K562 (cell line): ENCODE results near the gene GALNT12. TPM values are rescaled to one million over a fixed set of nuclear protein-coding genes. Genes with fewer than 3 reads are reported as not detected.

Source experiments
- ARHGAP35 ChIP-seq: fragments of 450-650 bp; IDR thresholded peaks from 2 replicates; pipeline ENCODE4 v1.6.1; 2018; ENCODE audit not compliant: partially characterized antibody
- CBX3 ChIP-seq, 2 experiments: IDR thresholded peaks; 1 replicate in 1 of 2; 2 replicates in 1 of 2; pipeline ENCODE4 v1.6.1; 2012; ENCODE audit warnings: inconsistent platforms in 2 of 2, low read length in 2 of 2, borderline replicate concordance in 1 of 2, control low read depth in 1 of 2
- CREB3 ChIP-seq: fragments of 450-650 bp; conservative IDR thresholded peaks from 2 replicates; pipeline ENCODE4 v1.6.1; 2016; ENCODE audit warnings: missing genetic modification characterization, low read depth, mild to moderate bottlenecking, missing compliant biosample characterization, moderate library complexity
- GABPA ChIP-seq: fragments of 200-800 bp; sonication (Bioruptor generic); conservative IDR thresholded peaks from 2 replicates; pipeline ENCODE4 v1.6.1; 2016; ENCODE audit warnings: low read depth, missing genetic modification characterization, missing compliant biosample characterization
- GABPB1 ChIP-seq: sonication (generic); formaldehyde crosslinking; IDR thresholded peaks from 2 replicates; pipeline ENCODE4 v1.8.0; 2022; ENCODE audit warnings: mild to moderate bottlenecking, missing genetic modification reagents
- KAT7 ChIP-seq: sonication (generic); formaldehyde crosslinking; IDR thresholded peaks from 2 replicates; pipeline ENCODE4 v1.8.0; 2022; ENCODE audit warnings: missing genetic modification reagents, mild to moderate bottlenecking, borderline replicate concordance
- KLF16 ChIP-seq: IDR thresholded peaks from 2 replicates; pipeline ENCODE4 v1.6.1; 2016; ENCODE audit warnings: antibody characterized with exemption
- MTF1 ChIP-seq: fragments of 250-450 bp; sonication (Bioruptor Pico); IDR thresholded peaks from 2 replicates; pipeline ENCODE4 v1.9.0; 2021; ENCODE audit warnings: moderate library complexity, mild to moderate bottlenecking, inconsistent platforms, borderline replicate concordance
- NR3C1 ChIP-seq: sonication (generic); formaldehyde crosslinking; IDR thresholded peaks from 2 replicates; pipeline ENCODE4 v1.8.1; 2022; ENCODE audit warnings: missing genetic modification reagents
- SREBF2 ChIP-seq: sonication (generic); formaldehyde crosslinking; IDR thresholded peaks from 2 replicates; pipeline ENCODE4 v1.4.0; 2020; ENCODE audit warnings: mild to moderate bottlenecking, missing genetic modification reagents
- TBP ChIP-seq: optimal IDR thresholded peaks from 2 replicates; pipeline ENCODE3; 2011; ENCODE audit warnings: low read depth, low read length, improper control_type of control experiment
- THAP12 ChIP-seq: fragments of 250-450 bp; sonication (Bioruptor Pico); IDR thresholded peaks from 2 replicates; pipeline ENCODE4 v1.9.0; 2021; ENCODE audit warnings: mild to moderate bottlenecking, inconsistent platforms
- ZBTB1 ChIP-seq: sonication (generic); formaldehyde crosslinking; IDR thresholded peaks from 2 replicates; pipeline ENCODE4 v1.8.1; 2023; ENCODE audit warnings: missing genetic modification reagents, low read depth, mild to moderate bottlenecking, borderline replicate concordance
- ZNF175 ChIP-seq: fragments of 200-800 bp; sonication (Bioruptor generic); IDR thresholded peaks from 2 replicates; pipeline ENCODE4 v1.6.1; 2016; ENCODE audit warnings: low read depth, mild to moderate bottlenecking, missing genetic modification characterization, missing compliant biosample characterization
- ZNF23 ChIP-seq: fragments of 250-450 bp; sonication (Bioruptor Pico); IDR thresholded peaks from 2 replicates; pipeline ENCODE4 v1.4.0; 2020; ENCODE audit warnings: mild to moderate bottlenecking
- ZNF41 ChIP-seq: fragments of 250-450 bp; sonication (Bioruptor Pico); conservative IDR thresholded peaks from 2 replicates; pipeline ENCODE4 v1.4.0; 2020; ENCODE audit warnings: mild to moderate bottlenecking
- ZNF644 ChIP-seq: fragments of 200-800 bp; sonication (Bioruptor generic); IDR thresholded peaks from 2 replicates; pipeline ENCODE4 v1.6.1; 2016; ENCODE audit warnings: low read depth, missing genetic modification characterization, missing compliant biosample characterization
- ZNF785 ChIP-seq: fragments of 250-450 bp; sonication (Bioruptor Pico); IDR thresholded peaks from 2 replicates; pipeline ENCODE4 v1.4.0; 2020; ENCODE audit warnings: mild to moderate bottlenecking
- polyA plus RNA-seq, 8 experiments: library from polyadenylated mRNA; depleted of rRNA in 4 of 8; stranded (reverse) in 5 of 8; unstranded in 3 of 8; fragments of >200 nt; fragmentation: Nextera tagmentation in 2 of 8; fragmentation: Illumina TruSeq in 1 of 8; extraction: Ambion mirVana in 2 of 8; extraction: Trizol in 1 of 8; gene quantifications; 2 replicates each; pipeline versions ENCODE4 v1.2.1 to v1.2.3, GENCODE V29; 2011 to 2014; ENCODE audit warnings: inconsistent platforms in 1 of 8, missing spikeins in 1 of 8
- total RNA-seq, 7 experiments: library from RNA; depleted of rRNA in 6 of 7; stranded (reverse); fragments of >200 nt in 6 of 7; fragmentation: Illumina TruSeq in 2 of 7; extraction: Trizol in 2 of 7; gene quantifications; 2 replicates each; pipeline versions ENCODE4 v1.2.1 to v1.2.3, GENCODE V29; 2011 to 2021; ENCODE audit warnings: low replicate concordance in 1 of 7
- TF ChIP-seq, protein P1 (sequence below): fragments of 450-650 bp; IDR thresholded peaks from 2 replicates; pipeline ENCODE4 v1.6.1; 2016; ENCODE audit warnings: low read depth, mild to moderate bottlenecking, moderate library complexity
- TF ChIP-seq, protein P2 (sequence below), 2 experiments: fragments of 450-650 bp in 1 of 2; IDR thresholded peaks; 2 replicates each; pipeline ENCODE4 v1.6.1; 2011 to 2017; ENCODE audit warnings: low read depth in 2 of 2, antibody characterized with exemption in 1 of 2, borderline replicate concordance in 1 of 2, low read length in 1 of 2, mild to moderate bottlenecking in 1 of 2, mixed read lengths in 1 of 2; ENCODE audit not compliant: control insufficient read depth in 1 of 2

GALNT12 gene
- total and polyA plus RNA-seq, 9 of the 15 experiments (the other 6 are each of a cell fraction or from before 2014, with no cell fraction given), result 29.7 to 82.9 (median 44.2) TPM

- TF ChIP-seq, protein P1, sequence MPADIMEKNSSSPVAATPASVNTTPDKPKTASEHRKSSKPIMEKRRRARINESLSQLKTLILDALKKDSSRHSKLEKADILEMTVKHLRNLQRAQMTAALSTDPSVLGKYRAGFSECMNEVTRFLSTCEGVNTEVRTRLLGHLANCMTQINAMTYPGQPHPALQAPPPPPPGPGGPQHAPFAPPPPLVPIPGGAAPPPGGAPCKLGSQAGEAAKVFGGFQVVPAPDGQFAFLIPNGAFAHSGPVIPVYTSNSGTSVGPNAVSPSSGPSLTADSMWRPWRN, result no peak
- TF ChIP-seq CBX3 (IDR thresholded peaks at IDR 0.05; ENCODE audit: borderline replicate concordance in 1 of 2, low read length in 2 of 2) (peak in 1 of 2 experiments; percentile 33; a peak in 1 of 3 replicates), GABPB1 (CRISPR knock-in tag) (no peak), ZNF644 (tag) (no peak), SREBF2 (CRISPR knock-in tag) (no peak), TBP (no peak), ZBTB1 (CRISPR knock-in tag) (no peak), KLF16 (peak; percentile 87), CREB3 (tag) (no peak), ZNF41 (CRISPR knock-in tag) (no peak), GABPA (tag) (no peak), ZNF23 (CRISPR knock-in tag) (no peak), ZNF785 (CRISPR knock-in tag) (no peak), MTF1 (no peak), THAP12 (CRISPR knock-in tag) (no peak), KAT7 (CRISPR knock-in tag) (no peak), ZNF175 (CRISPR knock-in tag) (no peak), NR3C1 (CRISPR knock-in tag) (no peak), ARHGAP35 (no peak)
- TF ChIP-seq, protein P2, sequence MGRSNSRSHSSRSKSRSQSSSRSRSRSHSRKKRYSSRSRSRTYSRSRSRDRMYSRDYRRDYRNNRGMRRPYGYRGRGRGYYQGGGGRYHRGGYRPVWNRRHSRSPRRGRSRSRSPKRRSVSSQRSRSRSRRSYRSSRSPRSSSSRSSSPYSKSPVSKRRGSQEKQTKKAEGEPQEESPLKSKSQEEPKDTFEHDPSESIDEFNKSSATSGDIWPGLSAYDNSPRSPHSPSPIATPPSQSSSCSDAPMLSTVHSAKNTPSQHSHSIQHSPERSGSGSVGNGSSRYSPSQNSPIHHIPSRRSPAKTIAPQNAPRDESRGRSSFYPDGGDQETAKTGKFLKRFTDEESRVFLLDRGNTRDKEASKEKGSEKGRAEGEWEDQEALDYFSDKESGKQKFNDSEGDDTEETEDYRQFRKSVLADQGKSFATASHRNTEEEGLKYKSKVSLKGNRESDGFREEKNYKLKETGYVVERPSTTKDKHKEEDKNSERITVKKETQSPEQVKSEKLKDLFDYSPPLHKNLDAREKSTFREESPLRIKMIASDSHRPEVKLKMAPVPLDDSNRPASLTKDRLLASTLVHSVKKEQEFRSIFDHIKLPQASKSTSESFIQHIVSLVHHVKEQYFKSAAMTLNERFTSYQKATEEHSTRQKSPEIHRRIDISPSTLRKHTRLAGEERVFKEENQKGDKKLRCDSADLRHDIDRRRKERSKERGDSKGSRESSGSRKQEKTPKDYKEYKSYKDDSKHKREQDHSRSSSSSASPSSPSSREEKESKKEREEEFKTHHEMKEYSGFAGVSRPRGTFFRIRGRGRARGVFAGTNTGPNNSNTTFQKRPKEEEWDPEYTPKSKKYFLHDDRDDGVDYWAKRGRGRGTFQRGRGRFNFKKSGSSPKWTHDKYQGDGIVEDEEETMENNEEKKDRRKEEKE (IDR thresholded peaks at IDR 0.05; ENCODE audit: borderline replicate concordance in 1 of 2, control insufficient read depth in 1 of 2, low read depth in 2 of 2, low read length in 1 of 2), result no peak
Observed at GRCh38 chr9:98790842-98791607, 16.4 kb upstream of the GALNT12 start (continued).
